ENCODE data around the gene PNCK. TPM values are rescaled to one million over a fixed set of nuclear protein-coding genes. Genes with fewer than 3 reads are reported as not detected.
"Not testable (repeated sequence)": the region's sequence is repeated elsewhere in the genome, so short reads cannot be mapped to it uniquely, and the experiment has no call there.

The PNCK gene
- total RNA-seq, 2 experiments from 2014 or later, result 1.0 to 1.2 TPM

- DNase-seq, result no peak
- no peak overlapping the region for H3K27ac Mint-ChIP-seq
- no peaks in the 10 kb centered on the region for H3K27me3 Mint-ChIP-seq
- no peak overlapping the region for H3K4me3 Mint-ChIP-seq
- H3K9me3 Mint-ChIP-seq, result no peaks in the 10 kb centered on the region
- no peaks in the 10 kb centered on the region for H3K4me1 Mint-ChIP-seq
- H3K36me3 Mint-ChIP-seq, result no peaks in the 10 kb centered on the region
These were observed 28.9 kb upstream of the PNCK start for GRCh38 chrX:153702336-153703035.

GRCh38 chrX:153701706-153702105, 28.1 kb upstream of the PNCK start:
- no peak overlapping the region for H3K27ac Mint-ChIP-seq
- H3K4me1 Mint-ChIP-seq, result no peaks in the 10 kb centered on the region
- H3K27me3 Mint-ChIP-seq, result no peaks in the 10 kb centered on the region
- H3K9me3 Mint-ChIP-seq, result no peaks in the 10 kb centered on the region
- DNase-seq, result no peak
- H3K36me3 Mint-ChIP-seq, result no peaks in the 10 kb centered on the region
- no peak overlapping the region for H3K4me3 Mint-ChIP-seq

GRCh38 chrX:153700967-153701366, 27.4 kb upstream of the PNCK start:
- Mint-ChIP-seq H3K27me3 (no peaks in the 10 kb centered on the region), H3K27ac (no peak overlapping the region), H3K36me3 (no peaks in the 10 kb centered on the region), H3K9me3 (no peaks in the 10 kb centered on the region), H3K4me1 (no peaks in the 10 kb centered on the region), H3K4me3 (no peak overlapping the region)
- DNase-seq, result no peak

- Mint-ChIP-seq H3K4me1 (no peaks in the 10 kb centered on the region), H3K36me3 (no peaks in the 10 kb centered on the region), H3K4me3 (no peak overlapping the region), H3K27me3 (no peaks in the 10 kb centered on the region), H3K27ac (no peak overlapping the region), H3K9me3 (no peaks in the 10 kb centered on the region)
- no peak for DNase-seq
These were observed 26.8 kb upstream of the PNCK start for GRCh38 chrX:153700376-153700945.

GRCh38 chrX:153699784-153700371, 26.3 kb upstream of the PNCK start:
- not testable (repeated sequence) for H3K4me3 Mint-ChIP-seq, H3K27me3 Mint-ChIP-seq, H3K9me3 Mint-ChIP-seq, H3K4me1 Mint-ChIP-seq, H3K36me3 Mint-ChIP-seq, H3K27ac Mint-ChIP-seq, DNase-seq

GRCh38 chrX:153699210-153699783, 25.7 kb upstream of the PNCK start:
- not testable (repeated sequence) for H3K4me1 Mint-ChIP-seq, DNase-seq, H3K27ac Mint-ChIP-seq, H3K4me3 Mint-ChIP-seq, H3K36me3 Mint-ChIP-seq, H3K9me3 Mint-ChIP-seq, H3K27me3 Mint-ChIP-seq

GRCh38 chrX:153697924-153698865, 24.6 kb upstream of the PNCK start:
- Mint-ChIP-seq H3K36me3 (no peaks in the 10 kb centered on the region), H3K9me3 (no peaks in the 10 kb centered on the region), H3K27me3 (no peaks in the 10 kb centered on the region), H3K4me3 (no peak overlapping the region), H3K27ac (no peak overlapping the region), H3K4me1 (no peaks in the 10 kb centered on the region)
- no peak for DNase-seq

GRCh38 chrX:153696986-153697722, 23.5 kb upstream of the PNCK start:
- H3K4me3 Mint-ChIP-seq, H3K27me3 Mint-ChIP-seq, H3K27ac Mint-ChIP-seq, DNase-seq, H3K36me3 Mint-ChIP-seq, H3K4me1 Mint-ChIP-seq, H3K9me3 Mint-ChIP-seq: not testable (repeated sequence)

- not testable (repeated sequence) for DNase-seq, H3K36me3 Mint-ChIP-seq, H3K9me3 Mint-ChIP-seq, H3K27me3 Mint-ChIP-seq, H3K4me1 Mint-ChIP-seq, H3K27ac Mint-ChIP-seq, H3K4me3 Mint-ChIP-seq
These were observed 22.9 kb upstream of the PNCK start for GRCh38 chrX:153696538-153696937.

- H3K9me3 Mint-ChIP-seq, result no peaks in the 10 kb centered on the region
- H3K36me3 Mint-ChIP-seq, result no peaks in the 10 kb centered on the region
- no peak overlapping the region for H3K4me3 Mint-ChIP-seq
- no peak overlapping the region for H3K27ac Mint-ChIP-seq
- no peak for DNase-seq
- no peaks in the 10 kb centered on the region for H3K27me3 Mint-ChIP-seq
- no peaks in the 10 kb centered on the region for H3K4me1 Mint-ChIP-seq
These were observed 22.5 kb upstream of the PNCK start for GRCh38 chrX:153696100-153696499.

- no peaks in the 10 kb centered on the region for H3K27me3 Mint-ChIP-seq
- no peaks in the 10 kb centered on the region for H3K4me1 Mint-ChIP-seq
- DNase-seq, result no peak
- no peak overlapping the region for H3K27ac Mint-ChIP-seq
- no peak overlapping the region for H3K4me3 Mint-ChIP-seq
- H3K36me3 Mint-ChIP-seq, result no peaks in the 10 kb centered on the region
- H3K9me3 Mint-ChIP-seq, result no peaks in the 10 kb centered on the region
These were observed 21.2 kb upstream of the PNCK start for GRCh38 chrX:153694687-153695270.

GRCh38 chrX:153694256-153694655, 20.6 kb upstream of the PNCK start:
- not testable (repeated sequence) for H3K4me1 Mint-ChIP-seq, DNase-seq, H3K36me3 Mint-ChIP-seq, H3K27ac Mint-ChIP-seq, H3K27me3 Mint-ChIP-seq, H3K4me3 Mint-ChIP-seq, H3K9me3 Mint-ChIP-seq

- H3K4me3 Mint-ChIP-seq, result no peak overlapping the region
- DNase-seq, result no peak
- H3K36me3 Mint-ChIP-seq, result no peaks in the 10 kb centered on the region
- no peaks in the 10 kb centered on the region for H3K9me3 Mint-ChIP-seq
- no peaks in the 10 kb centered on the region for H3K4me1 Mint-ChIP-seq
- no peaks in the 10 kb centered on the region for H3K27me3 Mint-ChIP-seq
- no peak overlapping the region for H3K27ac Mint-ChIP-seq
These were observed 19.8 kb upstream of the PNCK start for GRCh38 chrX:153693216-153694086.
